Natural killer cell (primary cell): ENCODE data around the gene NKX2-4. TPM values are rescaled to one million over a fixed set of nuclear protein-coding genes. Genes with fewer than 3 reads are reported as not detected.

Experiments used
- ATAC-seq, 3 donors: fragments of 150-1000 bp in 2 of 3; fragments of 200-7000 bp in 1 of 3; cut with Tn5 transposase; 1 replicate in 1 of 3; 2 replicates in 2 of 3; pipeline ENCODE4 v1.10.0; 2021; ENCODE audit warnings: mild to moderate bottlenecking in 2 of 3, moderate library complexity in 2 of 3
- DNase-seq, 2 donors: peaks; one replicate each; pipeline versions ENCODE4 v3.0.0 to v3.0.0-alpha.2; 2013 to 2021; ENCODE audit warnings: mixed read lengths in 1 of 2
- H3K27ac ChIP-seq: one replicate; pipeline ENCODE4 v1.5.1; 2013; ENCODE audit warnings: mild to moderate bottlenecking, low read length
- H3K27me3 ChIP-seq: one replicate; pipeline ENCODE4 v1.6.1; 2013; ENCODE audit warnings: low read length; ENCODE audit not compliant: control insufficient read depth, insufficient read depth
- H3K36me3 ChIP-seq: one replicate; pipeline ENCODE4 v1.6.1; 2013; ENCODE audit warnings: low read length; ENCODE audit not compliant: control insufficient read depth, insufficient read depth
- H3K4me1 ChIP-seq: one replicate; pipeline ENCODE4 v1.6.1; 2013; ENCODE audit warnings: low read length; ENCODE audit not compliant: control insufficient read depth, insufficient read depth
- H3K4me3 ChIP-seq: one replicate; pipeline ENCODE4 v1.5.1; 2013; ENCODE audit warnings: low read length
- H3K9me3 ChIP-seq: one replicate; pipeline ENCODE4 v1.6.1; 2013; ENCODE audit warnings: low read length; ENCODE audit not compliant: control insufficient read depth, insufficient read depth
- H3K27ac Mint-ChIP-seq, 2 donors: one replicate each; pipeline ENCODE4 v1.8.0; 2022; ENCODE audit warnings: mild to moderate bottlenecking in 2 of 2, mixed read lengths in 2 of 2, moderate library complexity in 1 of 2
- H3K27me3 Mint-ChIP-seq, 2 donors: one replicate each; pipeline ENCODE4 v1.8.0; 2022; ENCODE audit warnings: low read depth in 2 of 2, mixed read lengths in 2 of 2
- H3K36me3 Mint-ChIP-seq: one replicate; pipeline ENCODE4 v1.8.0; 2022; ENCODE audit warnings: mixed read lengths
- H3K4me1 Mint-ChIP-seq, 2 donors: one replicate each; pipeline ENCODE4 v1.8.0; 2022; ENCODE audit warnings: mixed read lengths in 2 of 2
- H3K4me3 Mint-ChIP-seq: one replicate; pipeline ENCODE4 v1.8.0; 2022; ENCODE audit warnings: mild to moderate bottlenecking, moderate library complexity, mixed read lengths
- H3K9me3 Mint-ChIP-seq, 2 donors: one replicate each; pipeline ENCODE4 v1.8.0; 2022; ENCODE audit warnings: mixed read lengths in 2 of 2
- CTCF ChIP-seq: fragments of 200-600 bp; IDR thresholded peaks from one replicate; pipeline ENCODE4 v1.8.0; 2022; ENCODE audit warnings: antibody characterized with exemption
- WGBS: methylation state at CpG from one replicate; pipeline ENCODE4 v1.1.7; 2013; ENCODE audit warnings: missing lambda C conversion rate; ENCODE audit not compliant: insufficient coverage; 5-methylcytosine and 5-hydroxymethylcytosine counted together
- intact Hi-C: fragments of 100-400 bp; cut with micrococcal nuclease; formaldehyde crosslinking; loops from one replicate; pipeline ENCODE4 v1.14.2; 2022
- total RNA-seq, 4 donors: library from RNA; stranded (reverse); fragments of 120-200 nt in 1 of 4; gene quantifications; one replicate each; pipeline versions ENCODE4 v1.2.3 to v1.2.4, GENCODE V29; 2013 to 2022

The NKX2-4 gene
- total RNA-seq, 3 donors from 2014 or later (not counting 1 experiment from before 2014, with no cell fraction given), result not detected

- Histone ChIP-seq H3K9me3 (no peaks in the 10 kb centered on the region), H3K4me3 (no peak overlapping the region), H3K27ac (no peak overlapping the region), H3K4me1 (peaks cover 7% of the 10 kb centered on the region), H3K36me3 (no peaks in the 10 kb centered on the region), H3K27me3 (no peaks in the 10 kb centered on the region)
- no peaks in the 10 kb centered on the region for H3K4me1 Mint-ChIP-seq
- no peak overlapping the region for H3K4me3 Mint-ChIP-seq
- peaks cover 26 to 71% of the 10 kb centered on the region in 2 donors for H3K27me3 Mint-ChIP-seq
- DNase-seq (no peak), ATAC-seq (no peak)
- no peak overlapping the region for H3K27ac Mint-ChIP-seq
- no peaks in the 10 kb centered on the region for H3K9me3 Mint-ChIP-seq
- intact Hi-C loops, result no loop called here
- H3K36me3 Mint-ChIP-seq, result peaks cover 22% of the 10 kb centered on the region
- no peak for TF ChIP-seq CTCF
These were observed 14.4 kb upstream of the NKX2-4 start for GRCh38 chr20:21411725-21412124.

GRCh38 chr20:21399005-21399475, 1.7 kb upstream of the NKX2-4 start:
- Histone ChIP-seq H3K27me3 (peaks cover 67% of the 10 kb centered on the region), H3K27ac (no peak overlapping the region), H3K4me3 (no peak overlapping the region), H3K4me1 (peaks cover 12% of the 10 kb centered on the region), H3K36me3 (no peaks in the 10 kb centered on the region), H3K9me3 (peaks cover 4% of the 10 kb centered on the region)
- peaks cover 60 to 73% of the 10 kb centered on the region in 2 donors for H3K27me3 Mint-ChIP-seq
- H3K27ac Mint-ChIP-seq, result no peak overlapping the region
- whole genome bisulfite sequencing, result 29% methylated on average over 3 of the region's 5 CpGs
- H3K4me1 Mint-ChIP-seq, result peaks cover 11% of the 10 kb centered on the region in 2 donors
- DNase-seq, result peak in 1 of 2 donors; percentile 17
- intact Hi-C loops, result no loop called here
- no peak for ATAC-seq
- H3K4me3 Mint-ChIP-seq, result no peak overlapping the region
- no peak for TF ChIP-seq CTCF
- H3K9me3 Mint-ChIP-seq, result no peaks in the 10 kb centered on the region
- H3K36me3 Mint-ChIP-seq, result no peaks in the 10 kb centered on the region

GRCh38 chr20:21398109-21399004, 1.0 kb upstream of the NKX2-4 start:
- Mint-ChIP-seq H3K27ac (no peak overlapping the region), H3K4me1 (peaks cover 13 to 14% of the 10 kb centered on the region in 2 donors), H3K36me3 (peaks cover 2% of the 10 kb centered on the region), H3K27me3 (peaks cover 58 to 70% of the 10 kb centered on the region in 2 donors), H3K9me3 (no peaks in the 10 kb centered on the region), H3K4me3 (peak overlapping the region; percentile 83)
- 24% methylated on average over 4 of the region's 10 CpGs for WGBS
- Histone ChIP-seq H3K36me3 (no peaks in the 10 kb centered on the region), H3K4me1 (peaks cover 12% of the 10 kb centered on the region), H3K4me3 (no peak overlapping the region), H3K27ac (no peak overlapping the region), H3K9me3 (peaks cover 4% of the 10 kb centered on the region), H3K27me3 (peaks cover 70% of the 10 kb centered on the region)
- ATAC-seq, result no peak
- intact Hi-C loops, result no loop called here
- DNase-seq, result peak in 1 of 2 donors; percentile 16
- no peak for TF ChIP-seq CTCF
